MM.1S (cell line): ENCODE measurements around the gene OXLD1.
A peak's percentile ranks its signal among the peaks of the same experiment; 100 is the strongest.

Source experiments
- DNase-seq: peaks from one replicate; pipeline ENCODE4 v3.0.0-alpha.2; 2015
- H2AFZ ChIP-seq: fragments of 300-600 bp; sonication (generic); 2 replicates; pipeline ENCODE4 v1.6.0; 2016; ENCODE audit warnings: antibody characterized with exemption, low read length
- H3F3A ChIP-seq: fragments of 300-600 bp; sonication (generic); 2 replicates; pipeline ENCODE4 v1.6.1; 2016; ENCODE audit warnings: mild to moderate bottlenecking, antibody characterized with exemption, low read length, moderate library complexity, mixed read lengths; ENCODE audit not compliant: insufficient read depth
- H3K27ac ChIP-seq: fragments of 300-600 bp; sonication (generic); 2 replicates; pipeline ENCODE4 v1.5.1; 2016; ENCODE audit warnings: mild to moderate bottlenecking, low read length
- H3K27me3 ChIP-seq: fragments of 300-600 bp; sonication (generic); replicated peaks from 2 replicates; pipeline ENCODE4 v1.6.0; 2016; ENCODE audit warnings: low read length; ENCODE audit not compliant: insufficient read depth
- H3K36me3 ChIP-seq: fragments of 300-600 bp; sonication (generic); replicated peaks from 2 replicates; pipeline ENCODE4 v1.6.1; 2016; ENCODE audit warnings: mild to moderate bottlenecking, low read length, mixed read lengths; ENCODE audit not compliant: insufficient read depth
- H3K4me1 ChIP-seq: fragments of 300-600 bp; sonication (generic); 2 replicates; pipeline ENCODE4 v1.6.1; 2016; ENCODE audit warnings: low read length, mixed read lengths
- H3K4me2 ChIP-seq: fragments of 300-600 bp; sonication (generic); 2 replicates; pipeline ENCODE4 v1.6.0; 2016; ENCODE audit warnings: low read depth, low read length
- H3K4me3 ChIP-seq: fragments of 300-600 bp; sonication (generic); 2 replicates; pipeline ENCODE4 v1.5.1; 2016; ENCODE audit warnings: low read length, mixed read lengths
- H3K79me2 ChIP-seq: fragments of 300-600 bp; sonication (generic); 2 replicates; pipeline ENCODE4 v1.6.1; 2016; ENCODE audit warnings: mixed run types, low read length, mixed read lengths
- H3K9ac ChIP-seq: fragments of 300-600 bp; sonication (generic); 2 replicates; pipeline ENCODE4 v1.6.1; 2016; ENCODE audit warnings: low read length, mixed read lengths
- H3K9me2 ChIP-seq: fragments of 300-600 bp; sonication (generic); replicated peaks from 2 replicates; pipeline ENCODE4 v1.6.1; 2016; ENCODE audit warnings: mild to moderate bottlenecking, low read length, mixed read lengths; ENCODE audit not compliant: insufficient read depth
- H3K9me3 ChIP-seq: fragments of 300-600 bp; sonication (generic); replicated peaks from 2 replicates; pipeline ENCODE4 v1.6.1; 2016; ENCODE audit warnings: mild to moderate bottlenecking, low read length, mixed read lengths; ENCODE audit not compliant: insufficient read depth
- H4K20me1 ChIP-seq: fragments of 300-600 bp; sonication (generic); 2 replicates; pipeline ENCODE4 v1.6.1; 2016; ENCODE audit warnings: mild to moderate bottlenecking, low read length, moderate library complexity, mixed read lengths; ENCODE audit not compliant: insufficient read depth
- EZH2 ChIP-seq: fragments of 300-600 bp; sonication (generic); optimal IDR thresholded peaks from 2 replicates; pipeline ENCODE3; 2017; ENCODE audit warnings: low read depth, mild to moderate bottlenecking, antibody characterized with exemption, low read length, mixed read lengths
- EZH2phosphoT487 ChIP-seq: fragments of 300-600 bp; sonication (generic); IDR thresholded peaks from 2 replicates; pipeline ENCODE4 v1.6.1; 2018; ENCODE audit warnings: antibody characterized with exemption, low read length
- TF ChIP-seq, protein P1 (sequence below): fragments of 300-600 bp; sonication (generic); IDR thresholded peaks from 2 replicates; pipeline ENCODE4 v1.5.1; 2016; ENCODE audit warnings: antibody characterized with exemption, low read length, mixed read lengths

The OXLD1 gene

DNA sequence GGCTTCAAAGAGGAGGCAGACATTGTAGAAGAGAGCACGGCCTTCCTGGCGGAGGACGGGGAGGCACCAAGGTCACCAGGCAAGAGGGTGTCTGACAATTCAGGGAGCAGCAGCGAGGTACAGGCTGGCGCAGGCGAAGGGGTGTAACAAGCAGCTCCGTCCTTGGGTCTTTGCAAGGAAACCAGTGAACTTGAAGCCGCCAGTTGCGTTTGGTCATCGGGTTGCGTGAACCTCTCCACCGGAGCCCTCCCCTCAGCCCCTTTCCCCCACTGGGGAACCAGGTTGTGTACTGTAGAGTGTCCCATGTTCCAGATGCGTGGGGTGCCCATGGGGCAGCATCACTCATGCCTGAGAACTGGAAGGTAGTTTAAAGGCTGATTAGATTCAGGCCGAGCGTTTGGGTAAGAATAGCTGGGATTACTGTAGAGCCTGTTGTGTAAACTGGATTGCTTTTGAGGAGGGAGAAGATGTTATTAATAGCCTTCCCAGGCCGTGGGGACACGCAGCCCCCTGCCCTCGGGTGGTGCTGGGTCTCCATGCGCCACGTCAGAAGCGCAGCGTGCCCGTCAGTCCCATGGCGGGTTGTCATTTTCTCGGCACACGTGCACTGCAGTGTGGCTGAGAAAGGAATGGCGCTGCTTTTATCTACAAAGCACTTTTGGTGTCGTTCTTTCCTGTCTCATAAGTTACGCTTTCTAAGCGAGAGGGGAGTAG lies 39.3 kb upstream of the OXLD1 start:
- Histone ChIP-seq H2AFZ (no peak overlapping the region), H3K27me3 (no peaks in the 10 kb centered on the region), H3K4me3 (no peak overlapping the region), H3K27ac (no peak overlapping the region), H3K36me3 (peaks cover 18% of the 10 kb centered on the region), H3K9me3 (no peaks in the 10 kb centered on the region), H3K9me2 (no peaks in the 10 kb centered on the region), H3K4me2 (no peak overlapping the region), H3K4me1 (peaks cover 16% of the 10 kb centered on the region), H3F3A (peaks cover 28% of the 10 kb centered on the region), H3K9ac (no peak overlapping the region), H4K20me1 (no peaks in the 10 kb centered on the region; the same call in 1 of the 2 replicates), H3K79me2 (peaks cover 70% of the 10 kb centered on the region)
- no peak for DNase-seq
- TF ChIP-seq, protein P1, sequence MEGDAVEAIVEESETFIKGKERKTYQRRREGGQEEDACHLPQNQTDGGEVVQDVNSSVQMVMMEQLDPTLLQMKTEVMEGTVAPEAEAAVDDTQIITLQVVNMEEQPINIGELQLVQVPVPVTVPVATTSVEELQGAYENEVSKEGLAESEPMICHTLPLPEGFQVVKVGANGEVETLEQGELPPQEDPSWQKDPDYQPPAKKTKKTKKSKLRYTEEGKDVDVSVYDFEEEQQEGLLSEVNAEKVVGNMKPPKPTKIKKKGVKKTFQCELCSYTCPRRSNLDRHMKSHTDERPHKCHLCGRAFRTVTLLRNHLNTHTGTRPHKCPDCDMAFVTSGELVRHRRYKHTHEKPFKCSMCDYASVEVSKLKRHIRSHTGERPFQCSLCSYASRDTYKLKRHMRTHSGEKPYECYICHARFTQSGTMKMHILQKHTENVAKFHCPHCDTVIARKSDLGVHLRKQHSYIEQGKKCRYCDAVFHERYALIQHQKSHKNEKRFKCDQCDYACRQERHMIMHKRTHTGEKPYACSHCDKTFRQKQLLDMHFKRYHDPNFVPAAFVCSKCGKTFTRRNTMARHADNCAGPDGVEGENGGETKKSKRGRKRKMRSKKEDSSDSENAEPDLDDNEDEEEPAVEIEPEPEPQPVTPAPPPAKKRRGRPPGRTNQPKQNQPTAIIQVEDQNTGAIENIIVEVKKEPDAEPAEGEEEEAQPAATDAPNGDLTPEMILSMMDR: no peak
- TF ChIP-seq EZH2: no peak
- TF ChIP-seq EZH2phosphoT487: no peak

DNA sequence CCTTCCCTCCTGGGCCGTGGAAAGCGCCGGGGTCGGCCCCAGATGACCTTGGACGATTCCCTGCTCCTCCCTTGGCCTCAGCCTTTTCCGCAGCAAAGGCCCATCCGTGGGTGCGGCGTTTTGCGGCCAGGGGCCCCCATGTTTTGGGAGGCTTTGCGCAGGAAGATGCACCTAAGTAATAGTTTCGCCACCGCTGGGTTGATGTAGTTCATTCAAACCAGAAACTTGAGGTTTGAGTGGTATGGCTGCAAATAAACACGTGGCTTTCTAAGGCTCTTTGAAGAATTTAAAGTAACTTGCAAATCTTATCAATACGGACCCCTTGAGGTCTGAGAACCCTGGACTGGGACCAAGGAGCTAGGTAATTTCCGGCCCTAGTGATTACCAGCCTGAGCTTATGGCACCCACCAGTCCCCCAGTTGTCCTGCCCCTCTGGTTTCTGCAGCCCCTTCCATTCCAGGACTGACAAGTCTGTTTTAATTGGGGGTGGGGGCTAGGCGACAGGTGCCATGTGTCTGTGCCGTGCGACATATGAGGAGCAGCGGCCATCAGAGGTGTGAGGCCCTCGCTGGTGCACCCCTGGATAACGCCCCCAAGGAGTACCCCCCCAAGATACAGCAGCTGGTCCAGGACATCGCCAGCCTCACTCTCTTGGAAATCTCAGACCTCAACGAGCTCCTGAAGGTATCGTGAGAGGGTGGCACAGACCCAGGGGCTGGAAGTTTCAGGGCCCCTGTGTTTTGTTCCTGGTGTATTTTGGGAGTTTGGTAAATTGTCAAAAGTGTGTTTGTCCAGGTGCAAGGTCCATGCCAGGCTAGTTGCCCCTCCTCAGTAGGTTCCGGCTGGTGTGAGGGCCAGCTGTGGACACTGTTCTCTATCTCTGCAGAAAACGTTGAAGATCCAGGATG lies 37.6 kb upstream of the OXLD1 start:
- DNase-seq: no peak
- H2AFZ ChIP-seq: peak overlapping the region; percentile 15; the same call in 1 of the 2 replicates

GRCh38 chr17:81702934-81703746 lies 36.7 kb upstream of the OXLD1 start, which contains the start of gene MRPL12:
MRPL12 (plus strand) TSS chr17:81703367; CDS start chr17:81703502, 135 bp downstream.
- Histone ChIP-seq H3K79me2 (peaks cover 90% of the 10 kb centered on the region), H3K27ac (peak within 1 kb of the TSS; percentile 88; the same call in 1 of the 2 replicates), H3F3A (peaks cover 16% of the 10 kb centered on the region), H3K4me3 (peak within 1 kb of the TSS; percentile 97), H3K4me2 (peak within 1 kb of the TSS; percentile 99), H3K36me3 (peaks cover 18% of the 10 kb centered on the region), H2AFZ (peak within 1 kb of the TSS; percentile 33; the same call in 1 of the 2 replicates), H3K27me3 (no peaks in the 10 kb centered on the region), H3K9ac (peak within 1 kb of the TSS; percentile 99), H3K9me2 (no peaks in the 10 kb centered on the region), H3K9me3 (no peaks in the 10 kb centered on the region), H3K4me1 (peaks cover 15% of the 10 kb centered on the region), H4K20me1 (no peaks in the 10 kb centered on the region; the same call in 1 of the 2 replicates)
- TF ChIP-seq EZH2phosphoT487: no peak
- TF ChIP-seq, protein P1: no peak
- TF ChIP-seq EZH2: no peak
- peak; percentile 97 for DNase-seq

More for the DNA sequence above, 37.6 kb upstream of the OXLD1 start:
- H4K20me1 ChIP-seq: no peaks in the 10 kb centered on the region; the same call in 1 of the 2 replicates
- H3K9me3 ChIP-seq: no peaks in the 10 kb centered on the region
- H3K27me3 ChIP-seq: no peaks in the 10 kb centered on the region
- peak overlapping the region; percentile 97 for H3K4me3 ChIP-seq
- H3K36me3 ChIP-seq: peaks cover 18% of the 10 kb centered on the region
- no peaks in the 10 kb centered on the region for H3K9me2 ChIP-seq
- H3K4me2 ChIP-seq: peak overlapping the region; percentile 88
- peaks cover 83% of the 10 kb centered on the region for H3K79me2 ChIP-seq
- peaks cover 15% of the 10 kb centered on the region for H3K4me1 ChIP-seq
- peak overlapping the region; percentile 99 for H3K9ac ChIP-seq
- no peak for TF ChIP-seq EZH2phosphoT487
- H3F3A ChIP-seq: peaks cover 24% of the 10 kb centered on the region
- H3K27ac ChIP-seq: peak overlapping the region; percentile 88; the same call in 1 of the 2 replicates
